ENCODE data around the gene MFF.

The MFF gene, protein sequence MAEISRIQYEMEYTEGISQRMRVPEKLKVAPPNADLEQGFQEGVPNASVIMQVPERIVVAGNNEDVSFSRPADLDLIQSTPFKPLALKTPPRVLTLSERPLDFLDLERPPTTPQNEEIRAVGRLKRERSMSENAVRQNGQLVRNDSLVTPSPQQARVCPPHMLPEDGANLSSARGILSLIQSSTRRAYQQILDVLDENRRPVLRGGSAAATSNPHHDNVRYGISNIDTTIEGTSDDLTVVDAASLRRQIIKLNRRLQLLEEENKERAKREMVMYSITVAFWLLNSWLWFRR

DNA sequence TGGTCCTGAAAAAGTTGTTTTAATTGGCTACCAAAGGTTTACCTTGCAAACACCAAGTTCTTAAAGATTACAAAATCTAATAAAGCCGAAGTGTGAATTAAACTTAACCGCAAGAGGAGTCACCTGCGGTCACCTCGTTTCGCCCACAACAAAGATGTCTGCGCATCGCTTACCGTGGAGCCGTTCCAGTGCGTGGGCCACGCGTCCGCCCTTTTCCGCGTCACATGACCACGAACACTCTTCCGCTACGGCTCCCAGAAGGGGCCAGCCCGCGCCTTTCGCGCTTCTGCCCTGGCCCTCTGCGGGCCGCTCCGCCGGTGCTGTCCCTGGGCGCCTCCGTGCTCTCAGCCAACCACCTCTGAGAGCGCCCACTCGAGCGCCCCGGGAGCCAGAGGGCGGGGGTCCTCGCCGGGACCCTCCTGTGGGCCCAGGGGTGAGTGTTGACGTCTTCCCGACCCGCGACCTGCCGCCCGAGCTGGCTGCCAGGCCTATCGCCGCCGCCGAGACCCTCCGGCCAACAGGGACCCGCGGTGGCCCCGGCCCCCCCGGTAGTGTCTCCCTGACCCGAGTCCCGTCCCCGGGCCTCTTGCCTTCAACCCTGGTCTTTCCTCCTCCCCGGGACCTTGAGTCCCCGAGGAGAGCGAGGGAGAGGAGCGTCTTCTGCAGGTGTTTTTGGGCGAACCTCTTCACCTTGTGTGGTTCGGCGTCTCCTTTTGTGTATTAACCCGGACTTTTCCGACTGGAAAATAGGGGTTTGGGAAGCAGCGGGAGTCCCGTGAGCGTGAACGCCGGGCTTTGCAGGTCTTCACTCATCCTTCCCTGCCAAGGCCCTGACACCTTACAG lies at the start of gene MFF:
TSS of gene MFF (plus strand) at position 257 of the 844 bp plus-strand sequence. CDS start 5,415 bp downstream, outside the sequence.
- peak; percentile 88 for DNase-seq (ENCODE audit: low spot score)

DNA sequence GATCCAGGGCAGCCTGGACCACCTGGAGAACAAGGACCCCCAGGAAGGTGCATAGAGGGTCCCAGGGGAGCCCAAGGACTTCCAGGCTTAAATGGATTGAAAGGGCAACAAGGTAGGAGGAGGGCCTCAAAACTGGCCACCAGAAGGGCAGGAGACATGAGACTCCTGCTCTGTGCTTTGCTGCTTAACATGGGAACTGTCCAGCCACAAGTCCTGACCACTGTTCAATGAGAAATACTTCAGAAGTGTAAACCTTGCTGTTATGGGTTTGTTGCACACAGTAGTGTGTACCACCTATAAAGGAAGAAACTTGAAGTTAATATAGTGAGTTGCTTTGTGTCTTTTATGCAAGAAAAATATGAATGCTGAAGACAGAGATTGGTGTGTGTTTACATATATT lies 44.2 kb upstream of the MFF start:
- no peak for DNase-seq (ENCODE audit: low spot score)

DNA sequence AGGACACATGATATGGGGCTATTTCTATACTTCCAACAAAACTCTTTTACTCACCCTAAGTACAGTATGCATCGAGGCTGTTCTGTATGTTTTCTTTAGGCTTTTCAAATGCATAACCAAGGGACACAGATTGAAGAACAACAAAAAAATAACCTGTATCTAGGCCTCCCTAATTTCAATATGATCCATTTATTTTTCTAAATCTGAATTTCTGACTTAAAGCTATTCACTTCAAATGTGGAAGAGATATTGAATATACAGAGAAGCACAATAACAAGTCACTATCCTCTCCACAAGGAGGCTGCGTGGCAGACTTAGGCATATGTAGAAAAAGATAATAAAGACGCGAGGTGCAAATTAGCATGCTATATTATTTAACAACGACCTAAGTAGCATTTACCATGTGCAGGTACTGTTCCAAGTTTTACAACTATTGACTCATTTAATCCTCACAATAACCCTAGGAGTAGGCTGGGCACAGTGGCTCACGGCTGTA lies 39.3 kb upstream of the MFF start:
- no peak for DNase-seq (ENCODE audit: low spot score)

DNA sequence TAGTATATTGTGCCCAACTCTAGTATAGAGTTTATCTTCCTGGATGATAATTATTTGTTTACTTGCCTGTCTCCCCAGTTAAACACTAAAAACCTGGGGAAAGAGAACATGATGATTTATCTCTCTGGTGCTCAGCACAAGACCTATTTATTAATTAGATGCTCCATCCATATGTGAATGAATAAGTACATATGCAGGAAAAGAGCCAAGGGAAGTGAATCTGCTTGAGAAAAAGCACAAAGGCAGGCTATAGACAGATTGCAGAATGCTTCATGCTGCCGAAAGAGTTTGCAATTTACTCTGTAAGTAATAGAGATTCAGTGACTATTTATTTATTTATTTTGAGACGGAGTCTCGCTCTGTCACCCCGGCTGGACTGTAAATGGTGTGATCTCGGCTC lies 37.3 kb upstream of the MFF start:
- DNase-seq (ENCODE audit: low spot score), result no peak

DNA sequence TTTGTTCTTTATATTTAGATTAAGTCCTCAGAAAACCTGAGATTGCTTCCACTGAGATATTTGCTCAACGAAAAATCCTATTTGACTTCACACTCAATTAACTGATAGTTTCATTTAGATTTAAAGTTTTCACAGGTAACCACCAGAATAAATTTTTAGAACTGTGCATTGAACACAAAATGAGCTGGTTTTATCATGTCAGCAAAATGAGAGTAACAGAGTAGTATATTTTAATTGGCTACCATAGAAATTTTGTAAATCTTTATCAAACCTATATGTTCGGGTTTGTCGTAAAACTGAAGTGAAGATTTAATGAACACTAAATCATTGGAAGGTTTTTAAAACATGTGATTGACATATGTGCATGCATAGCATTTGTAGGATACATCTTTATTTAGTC lies 32.7 kb upstream of the MFF start:
- DNase-seq (ENCODE audit: low spot score), result no peak

DNA sequence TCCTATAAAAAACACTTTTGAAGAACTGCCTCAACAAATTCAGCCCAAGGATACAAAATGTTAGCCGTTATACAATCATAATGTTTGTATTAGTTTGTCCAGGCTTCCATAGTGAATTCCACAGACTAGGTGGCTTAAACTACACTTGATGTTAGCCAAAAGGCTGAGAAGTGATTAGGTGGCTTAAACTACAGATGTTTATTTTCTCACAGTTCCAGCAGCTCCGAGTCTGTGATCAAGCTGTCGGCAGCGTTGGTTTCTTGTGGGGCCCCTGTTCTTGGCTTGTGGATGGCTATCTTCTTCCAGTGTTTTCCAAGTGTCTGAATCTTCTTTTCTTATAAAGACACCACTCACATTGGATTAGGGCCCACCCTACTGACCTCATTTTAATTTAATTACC lies 31.5 kb upstream of the MFF start:
- DNase-seq (ENCODE audit: low spot score), result no peak

DNA sequence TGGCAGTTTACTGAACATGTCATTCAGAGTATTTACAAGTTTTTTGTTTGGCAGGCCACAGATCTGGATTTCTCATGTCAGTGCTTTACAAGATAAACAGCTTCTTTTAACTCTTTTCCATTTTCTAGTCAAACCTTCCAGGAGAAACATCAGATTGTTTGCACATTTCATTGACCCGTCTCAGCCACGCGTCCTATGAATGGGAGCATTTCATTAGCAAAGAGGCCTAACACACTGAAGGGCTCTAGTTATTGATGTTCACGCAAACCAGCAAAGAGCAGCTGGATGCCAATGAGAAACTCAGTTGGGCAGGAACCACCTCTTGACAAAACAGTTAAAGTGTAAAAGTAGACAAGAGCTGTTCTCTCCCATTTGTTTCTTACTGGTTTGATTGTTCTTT lies 29.2 kb upstream of the MFF start:
- DNase-seq (ENCODE audit: low spot score), result no peak

DNA sequence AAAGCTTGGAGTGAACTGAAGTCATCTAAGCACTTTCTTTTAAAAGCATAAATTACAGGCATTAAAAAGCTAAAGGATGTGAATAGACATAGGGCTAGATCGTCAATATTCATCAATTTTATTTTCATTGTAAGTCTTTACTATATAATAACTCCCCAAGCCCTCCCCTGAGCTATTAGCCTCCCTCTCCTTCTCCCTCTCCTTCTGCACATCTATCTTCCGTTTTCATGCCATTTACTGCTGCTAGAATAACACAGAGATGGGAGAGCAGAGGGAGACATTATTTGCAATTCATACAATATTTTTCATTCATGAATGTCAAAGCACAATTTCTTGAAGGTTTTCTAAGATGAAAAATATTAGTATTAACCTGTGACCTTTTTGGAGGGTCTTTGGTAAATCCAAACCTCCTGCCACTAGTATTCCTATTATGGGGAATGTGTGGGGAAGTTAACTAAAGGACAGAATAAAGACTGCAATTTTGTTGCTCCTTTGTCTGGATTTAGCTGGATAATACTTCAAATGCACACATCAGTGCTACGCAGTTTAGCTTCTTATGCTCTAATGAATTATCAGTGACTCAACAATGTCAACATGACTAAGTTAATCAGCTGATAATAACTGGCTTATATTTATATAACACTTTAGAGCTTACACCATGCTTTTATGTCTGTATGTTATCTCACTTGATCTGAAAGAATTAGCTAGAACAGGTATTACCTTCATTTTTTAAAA lies 28.2 kb upstream of the MFF start:
- DNase-seq (ENCODE audit: low spot score), result no peak

DNA sequence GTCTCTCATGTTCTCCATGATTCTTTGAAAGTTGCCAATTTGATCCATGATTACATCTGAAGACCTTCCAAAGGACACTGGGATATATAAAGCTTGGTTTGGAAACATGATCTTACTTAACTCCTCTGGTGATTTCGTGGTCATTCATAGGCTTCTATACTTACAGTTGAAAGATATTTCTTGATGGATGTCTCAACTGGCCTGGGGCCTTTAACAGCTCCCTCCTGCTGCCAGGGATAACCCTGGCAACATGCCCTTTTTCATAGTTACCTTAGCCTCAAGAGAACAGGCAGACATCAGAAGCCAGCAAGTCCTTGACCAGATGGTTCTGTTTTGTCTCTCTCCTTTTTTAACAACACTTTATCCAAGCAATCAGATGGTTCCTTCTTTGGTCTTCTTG lies 23.5 kb upstream of the MFF start:
- DNase-seq (ENCODE audit: low spot score), result no peak

DNA sequence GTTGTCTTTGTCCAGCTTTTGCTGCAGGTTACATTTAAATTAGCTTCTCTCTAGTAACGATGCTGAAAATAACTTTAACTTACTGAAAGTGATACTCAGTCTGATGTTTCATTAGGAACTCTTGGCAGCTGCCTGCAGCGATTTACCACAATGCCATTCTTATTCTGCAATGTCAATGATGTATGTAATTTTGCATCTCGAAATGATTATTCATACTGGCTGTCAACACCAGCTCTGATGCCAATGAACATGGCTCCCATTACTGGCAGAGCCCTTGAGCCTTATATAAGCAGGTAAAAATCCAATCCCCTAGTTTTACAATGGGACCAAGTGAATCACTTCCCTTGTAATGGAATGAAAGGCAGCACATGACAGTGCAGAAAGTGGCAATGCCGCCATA lies 16.3 kb upstream of the MFF start:
- no peak for DNase-seq (ENCODE audit: low spot score)

DNA sequence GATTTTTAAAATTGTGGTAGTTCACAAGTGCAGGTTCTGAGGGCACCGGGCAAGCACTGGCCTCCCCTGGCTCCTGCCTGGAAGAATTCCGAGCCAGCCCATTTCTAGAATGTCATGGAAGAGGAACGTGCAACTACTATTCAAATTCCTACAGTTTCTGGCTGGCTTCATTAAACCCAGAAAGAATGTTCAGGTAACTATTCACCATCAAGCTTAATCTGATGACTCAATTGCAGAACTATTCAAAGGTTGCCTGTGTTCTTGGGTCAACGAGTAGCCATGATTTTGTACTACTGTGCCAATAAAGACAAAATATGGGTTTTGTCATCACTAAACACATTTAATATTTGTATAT lies 14.3 kb upstream of the MFF start:
- DNase-seq (ENCODE audit: low spot score), result no peak

DNA sequence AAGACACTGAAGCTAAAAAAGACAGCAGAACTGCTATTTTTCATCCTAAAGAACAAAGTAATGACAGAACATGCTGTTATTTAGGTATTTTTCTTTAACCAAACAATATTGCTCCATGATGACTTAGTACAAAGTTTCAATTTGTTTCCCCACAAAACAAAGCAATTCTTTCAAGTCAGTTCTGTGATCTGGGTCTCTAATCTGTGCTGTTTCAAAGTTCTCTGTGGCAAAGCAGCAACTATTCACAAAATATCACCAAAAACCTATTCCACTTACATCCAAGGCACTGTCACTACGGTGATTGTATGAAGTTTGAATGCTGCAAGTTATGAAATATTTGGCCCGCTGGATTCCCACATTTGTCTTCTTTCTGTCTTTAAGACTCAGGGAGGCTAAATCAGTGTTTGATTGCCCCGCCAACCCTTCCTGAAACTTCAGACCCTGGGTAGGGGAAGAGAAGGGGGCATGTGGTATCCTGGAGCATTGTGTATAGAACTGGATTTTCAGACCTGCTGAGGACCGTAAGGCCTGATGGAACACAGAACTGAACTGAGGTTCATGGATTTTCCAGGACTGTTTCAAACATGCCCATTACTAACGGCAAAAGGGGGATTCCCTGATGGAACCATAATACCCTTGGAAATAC lies 13.1 kb upstream of the MFF start:
- no peak for DNase-seq (ENCODE audit: low spot score)

DNA sequence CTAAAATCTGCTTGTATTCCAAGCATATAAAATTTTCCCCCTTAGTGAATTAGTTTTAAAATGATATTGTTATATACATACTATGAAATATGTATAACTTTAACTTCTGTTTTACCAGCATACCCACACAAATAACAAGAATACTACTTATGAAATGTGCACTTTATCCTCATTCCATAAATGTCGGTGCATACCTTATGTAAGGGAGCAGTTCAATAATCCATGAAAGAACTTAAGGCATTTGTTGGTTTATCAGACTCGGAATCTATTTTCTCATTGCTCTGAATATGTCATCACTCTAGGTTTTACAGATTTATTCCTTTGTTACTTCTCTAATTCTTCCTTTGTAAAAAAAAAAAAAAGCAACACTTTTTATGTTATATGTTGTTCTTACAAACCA lies 12.5 kb upstream of the MFF start:
- no peak for DNase-seq (ENCODE audit: low spot score)

DNA sequence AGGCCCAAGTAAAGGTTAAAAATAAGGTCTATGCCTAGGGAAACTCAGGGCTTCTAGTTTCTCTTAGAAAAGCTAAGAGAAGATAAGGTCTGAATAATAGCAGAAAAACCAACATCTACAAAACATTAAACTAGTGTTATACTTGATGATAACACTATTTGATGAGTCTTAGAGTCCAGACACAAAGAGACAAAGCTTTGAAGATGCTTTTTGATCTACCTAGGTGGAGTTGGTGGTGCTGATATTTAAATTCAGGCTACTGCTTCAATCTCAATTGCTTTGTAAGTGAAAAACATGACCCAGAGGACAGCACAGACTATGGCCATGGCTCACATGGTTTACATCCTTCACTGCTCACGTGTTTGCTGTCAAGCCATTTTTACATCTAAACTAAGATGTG lies 11.7 kb upstream of the MFF start:
- no peak for DNase-seq (ENCODE audit: low spot score)

DNA sequence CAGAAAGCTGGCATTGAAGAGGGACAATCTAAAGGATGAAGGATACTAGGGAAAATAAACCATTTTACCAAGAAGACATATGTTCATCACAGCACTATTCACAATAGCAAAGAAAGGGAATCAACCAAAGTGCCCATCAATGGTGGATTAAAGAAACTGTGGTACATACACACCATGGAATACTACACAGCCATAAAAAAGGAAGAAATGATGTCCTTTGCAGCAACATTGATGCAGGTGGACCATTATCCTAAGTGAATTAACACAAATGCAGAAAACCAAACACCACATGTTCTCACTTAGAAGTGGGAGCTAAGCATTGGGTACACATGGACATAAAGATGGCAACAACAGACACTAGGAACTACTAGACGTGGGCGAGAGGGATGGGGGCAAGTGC lies 7.2 kb upstream of the MFF start:
- DNase-seq (ENCODE audit: low spot score), result no peak

DNA sequence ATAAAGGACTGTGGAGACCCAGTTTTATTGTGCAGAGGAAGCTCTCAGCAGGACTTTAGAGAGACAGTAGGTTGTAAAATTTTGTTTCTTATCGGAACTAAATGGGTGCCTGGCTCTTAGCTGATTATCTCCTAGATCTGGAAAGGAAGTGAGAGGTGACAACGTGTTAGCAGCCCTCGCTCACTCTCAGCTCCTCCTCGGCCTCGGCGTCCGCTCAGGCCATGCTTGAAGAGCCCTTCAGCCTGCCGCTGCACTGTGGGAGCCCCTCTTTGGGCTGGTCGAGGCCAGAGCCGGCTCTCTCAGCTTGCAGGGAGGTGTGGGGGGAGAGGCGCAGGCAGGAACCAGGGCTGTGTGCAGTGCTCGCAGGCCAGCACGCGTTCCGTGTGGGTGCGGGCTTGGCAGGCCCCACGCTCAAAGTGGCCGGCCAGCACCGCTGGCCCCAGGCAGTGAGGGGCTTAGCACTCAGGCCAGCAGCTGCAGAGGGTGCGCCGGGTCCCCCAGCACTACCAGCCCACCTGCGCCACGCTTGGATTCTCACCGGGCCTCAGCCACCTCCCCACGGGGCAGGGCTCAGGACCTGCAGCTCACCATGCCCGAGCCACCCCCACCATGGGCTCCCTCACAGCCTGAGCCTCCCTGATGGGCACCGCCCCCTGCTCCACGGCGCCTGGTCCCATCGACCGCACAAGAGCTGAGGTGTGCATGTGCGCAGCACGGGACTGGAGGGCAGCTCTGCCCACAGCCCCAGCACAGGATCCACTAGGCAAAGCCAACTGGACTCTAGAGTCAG lies 4.6 kb upstream of the MFF start:
- DNase-seq (ENCODE audit: low spot score), result no peak

DNA sequence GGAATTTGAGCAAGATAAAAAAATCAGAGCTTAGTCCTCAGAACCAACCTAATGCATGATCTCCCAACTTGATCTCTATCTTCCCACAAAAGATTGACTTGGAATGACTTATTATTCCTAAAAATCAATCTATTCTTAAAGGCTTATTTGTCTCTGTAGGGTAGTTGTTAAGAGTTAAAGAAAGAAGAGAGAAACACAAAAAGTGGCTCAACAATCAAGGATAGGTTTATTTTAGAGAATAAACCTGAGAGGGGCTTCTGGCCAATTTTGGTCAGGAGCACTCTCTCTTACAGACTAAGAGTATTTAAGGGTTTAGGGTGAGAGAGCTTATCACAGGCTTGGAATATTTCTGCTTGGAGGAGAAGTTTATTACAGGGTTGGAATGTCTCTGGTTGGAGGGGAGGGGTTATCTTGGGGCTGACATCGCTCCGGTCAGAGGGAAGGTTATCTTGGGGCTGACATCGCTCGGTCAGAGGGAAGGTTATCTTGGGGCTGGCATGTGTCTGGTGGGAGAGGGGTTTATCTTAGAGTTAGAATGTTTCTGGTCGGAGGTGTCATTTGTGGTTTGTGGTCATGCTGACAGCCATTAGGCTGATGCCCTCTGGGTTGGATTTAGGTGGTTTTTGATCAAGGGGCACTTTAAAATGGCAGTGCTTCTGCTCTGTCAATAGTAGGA lies 2.4 kb upstream of the MFF start:
- DNase-seq (ENCODE audit: low spot score), result no peak

DNA sequence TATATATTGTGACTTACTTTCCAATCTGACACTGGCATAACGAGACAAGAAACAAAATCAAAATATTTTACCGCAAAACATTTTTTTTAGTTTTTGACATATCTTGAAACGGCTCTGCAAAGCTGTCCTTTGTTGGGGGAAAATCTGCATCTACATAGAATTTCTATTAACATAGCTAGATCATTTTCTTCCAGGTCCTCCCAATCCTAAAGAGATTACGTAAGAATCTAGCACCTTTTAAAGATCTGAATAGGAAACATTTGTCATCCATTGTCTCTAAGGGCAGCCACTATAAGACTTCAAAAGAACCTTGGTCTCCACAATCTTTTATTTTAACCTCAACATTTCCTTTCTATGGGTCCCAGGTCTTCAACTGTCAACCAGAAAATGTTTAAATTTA lies 1.2 kb upstream of the MFF start:
- no peak for DNase-seq (ENCODE audit: low spot score)

DNA sequence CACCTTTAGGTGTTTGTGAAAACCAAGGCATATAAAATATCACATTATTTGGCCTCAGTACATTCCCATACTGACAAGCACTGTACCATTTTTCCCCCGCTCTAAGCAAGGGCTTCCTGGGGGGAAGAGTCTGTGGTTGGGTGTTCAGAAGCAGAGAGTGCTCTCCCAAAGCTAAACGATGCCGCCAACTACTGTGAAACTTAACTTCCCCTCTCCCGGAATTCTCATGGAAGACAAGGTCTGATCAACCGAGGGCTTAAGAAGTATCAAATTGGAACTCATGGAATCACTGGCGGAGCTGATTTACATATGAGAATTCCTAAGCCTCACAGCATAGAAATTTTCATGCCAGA lies 433 bp upstream of the MFF start:
- DNase-seq (ENCODE audit: low spot score), result no peak

DNA sequence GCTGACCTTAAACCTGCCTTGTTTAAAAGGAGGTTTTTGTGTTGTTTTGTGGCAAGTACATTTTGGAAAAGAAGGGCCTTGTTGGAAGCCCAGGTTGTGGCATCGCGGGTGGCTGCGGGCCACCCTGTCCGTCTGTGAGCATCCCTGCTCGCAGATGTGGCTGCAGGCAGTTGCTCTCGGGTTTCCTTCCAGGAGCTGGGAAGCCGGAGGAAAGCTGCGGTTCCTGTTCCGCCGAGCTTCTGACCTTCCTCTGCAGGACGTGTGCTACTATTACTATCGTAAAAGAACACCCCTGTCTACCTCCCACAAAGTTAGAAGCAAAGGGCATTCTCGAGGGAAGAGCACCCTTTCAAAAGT lies 766 bp downstream of the MFF start:
- no peak for DNase-seq (ENCODE audit: low spot score)

DNA sequence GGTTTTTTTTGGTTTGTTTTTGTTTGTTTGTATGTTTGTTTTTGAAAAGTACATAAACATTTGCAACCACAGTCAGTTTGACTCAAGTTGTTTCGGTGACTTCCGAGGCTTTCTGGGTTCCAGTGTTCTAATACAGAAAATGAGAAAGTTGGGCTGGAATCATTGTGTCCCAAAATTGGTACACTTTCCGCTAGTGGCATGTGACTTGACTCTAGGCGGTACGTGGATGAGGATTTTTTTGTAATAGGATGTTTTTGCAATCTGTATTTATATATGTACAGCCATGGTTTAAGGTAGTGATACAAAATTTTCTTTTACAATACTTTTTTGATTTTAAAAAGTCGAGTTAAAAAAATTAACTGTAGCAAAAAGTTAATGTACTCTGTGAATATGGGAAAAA lies 1.7 kb downstream of the MFF start:
- DNase-seq (ENCODE audit: low spot score), result no peak
